H7 (cell line): ENCODE data around the gene SYS1. TPM values are rescaled to one million over a fixed set of nuclear protein-coding genes. Genes with fewer than 3 reads are reported as not detected.

Experiments used
- DNase-seq: peaks from one replicate; pipeline ENCODE4 v3.0.0; 2012
- H3K27me3 ChIP-seq: 2 replicates; pipeline ENCODE4 v1.6.0; 2011; ENCODE audit warnings: mild to moderate bottlenecking, low read length; ENCODE audit not compliant: control insufficient read depth, insufficient read depth
- H3K36me3 ChIP-seq: replicated peaks from 2 replicates; pipeline ENCODE4 v1.5.1; 2011; ENCODE audit warnings: low read length; ENCODE audit not compliant: control insufficient read depth, insufficient read depth
- H3K4me3 ChIP-seq: 2 replicates; pipeline ENCODE4 v1.5.1; 2011; ENCODE audit warnings: low read depth, mild to moderate bottlenecking, control low read depth, low read length, moderate library complexity; ENCODE audit not compliant: insufficient read depth
- total RNA-seq: library from RNA; depleted of rRNA; stranded (reverse); fragments of >200 nt; shearing (Covaris generic); gene quantifications from 2 replicates; pipeline ENCODE4 v1.2.3, GENCODE V29; 2014

The SYS1 gene
- total RNA-seq, 1 experiment from 2014 or later: 22.8 TPM

GRCh38 chr20:45358282-45359068, 4.5 kb upstream of the SYS1 start:
- no peaks in the 10 kb centered on the region for H3K36me3 ChIP-seq
- no peak overlapping the region for H3K4me3 ChIP-seq
- DNase-seq: no peak
- H3K27me3 ChIP-seq: no peaks in the 10 kb centered on the region

GRCh38 chr20:45359069-45359405, 3.9 kb upstream of the SYS1 start:
- no peak overlapping the region for H3K4me3 ChIP-seq
- no peaks in the 10 kb centered on the region for H3K27me3 ChIP-seq
- no peaks in the 10 kb centered on the region for H3K36me3 ChIP-seq
- DNase-seq: no peak

GRCh38 chr20:45359406-45360148, 3.4 kb upstream of the SYS1 start:
- no peaks in the 10 kb centered on the region for H3K27me3 ChIP-seq
- no peaks in the 10 kb centered on the region for H3K36me3 ChIP-seq
- no peak overlapping the region for H3K4me3 ChIP-seq
- DNase-seq: no peak

- H3K27me3 ChIP-seq: no peaks in the 10 kb centered on the region
- no peak for DNase-seq
- peaks cover 2% of the 10 kb centered on the region; the same call in 1 of the 2 replicates for H3K36me3 ChIP-seq
- no peak overlapping the region for H3K4me3 ChIP-seq
Observed at GRCh38 chr20:45361793-45362192, 1.2 kb upstream of the SYS1 start.

GRCh38 chr20:45363611-45364492, 896 bp downstream of the SYS1 start:
- H3K27me3 ChIP-seq: no peaks in the 10 kb centered on the region
- peak; percentile 8 for DNase-seq
- peaks cover 2% of the 10 kb centered on the region; the same call in 1 of the 2 replicates for H3K36me3 ChIP-seq
- peak overlapping the region; percentile 81 for H3K4me3 ChIP-seq

- H3K4me3 ChIP-seq: no peak overlapping the region
- DNase-seq: peak; percentile 5
- H3K27me3 ChIP-seq: no peaks in the 10 kb centered on the region
- peaks cover 2% of the 10 kb centered on the region; the same call in 1 of the 2 replicates for H3K36me3 ChIP-seq
Observed at GRCh38 chr20:45365444-45365970, 2.6 kb downstream of the SYS1 start.

GRCh38 chr20:45366192-45366591, 3.2 kb downstream of the SYS1 start:
- no peak for DNase-seq
- Histone ChIP-seq H3K36me3 (peaks cover 2% of the 10 kb centered on the region; the same call in 1 of the 2 replicates), H3K4me3 (no peak overlapping the region), H3K27me3 (no peaks in the 10 kb centered on the region)

- DNase-seq: no peak
- Histone ChIP-seq H3K36me3 (peaks cover 2% of the 10 kb centered on the region; the same call in 1 of the 2 replicates), H3K4me3 (no peak overlapping the region), H3K27me3 (no peaks in the 10 kb centered on the region)
Observed at GRCh38 chr20:45366631-45367030, 3.7 kb downstream of the SYS1 start.

GRCh38 chr20:45367126-45367525, 4.2 kb downstream of the SYS1 start:
- Histone ChIP-seq H3K36me3 (peaks cover 2% of the 10 kb centered on the region; the same call in 1 of the 2 replicates), H3K27me3 (no peaks in the 10 kb centered on the region), H3K4me3 (no peak overlapping the region)
- DNase-seq: no peak

- no peak for DNase-seq
- peaks cover 2% of the 10 kb centered on the region; the same call in 1 of the 2 replicates for H3K36me3 ChIP-seq
- no peak overlapping the region for H3K4me3 ChIP-seq
- H3K27me3 ChIP-seq: peaks cover 7% of the 10 kb centered on the region
Observed at GRCh38 chr20:45368221-45368980, 5.4 kb downstream of the SYS1 start.

- Histone ChIP-seq H3K4me3 (no peak overlapping the region), H3K36me3 (peaks cover under 1% of the 10 kb centered on the region; the same call in 1 of the 2 replicates)
- DNase-seq: no peak
Observed at GRCh38 chr20:45370571-45371160, 7.7 kb downstream of the SYS1 start.

GRCh38 chr20:45372241-45372640, 9.3 kb downstream of the SYS1 start:
- H3K36me3 ChIP-seq: no peaks in the 10 kb centered on the region
- no peak for DNase-seq
- H3K4me3 ChIP-seq: peak overlapping the region; percentile 45; the same call in 1 of the 2 replicates
- H3K27me3 ChIP-seq: peaks cover 8% of the 10 kb centered on the region

More at GRCh38 chr20:45370571-45371160, 7.7 kb downstream of the SYS1 start:
- H3K27me3 ChIP-seq: peaks cover 8% of the 10 kb centered on the region

GRCh38 chr20:45372646-45373352, 9.8 kb downstream of the SYS1 start:
- peak; percentile 82 for DNase-seq
- Histone ChIP-seq H3K27me3 (peaks cover 8% of the 10 kb centered on the region), H3K36me3 (no peaks in the 10 kb centered on the region), H3K4me3 (peak overlapping the region; percentile 45)
